Stimulated activated CD8-positive, alpha-beta memory T cell treated with anti-CD3 and anti-CD28 coated beads, Interleukin-15, amount 100 ng/mL, for 24 hours (primary cell): ENCODE data around the gene CAT.

Source experiments
- DNase-seq: peaks from one replicate; pipeline ENCODE4 v3.0.0-alpha.2; 2020; ENCODE audit warnings: low read depth

Gene CAT

DNA sequence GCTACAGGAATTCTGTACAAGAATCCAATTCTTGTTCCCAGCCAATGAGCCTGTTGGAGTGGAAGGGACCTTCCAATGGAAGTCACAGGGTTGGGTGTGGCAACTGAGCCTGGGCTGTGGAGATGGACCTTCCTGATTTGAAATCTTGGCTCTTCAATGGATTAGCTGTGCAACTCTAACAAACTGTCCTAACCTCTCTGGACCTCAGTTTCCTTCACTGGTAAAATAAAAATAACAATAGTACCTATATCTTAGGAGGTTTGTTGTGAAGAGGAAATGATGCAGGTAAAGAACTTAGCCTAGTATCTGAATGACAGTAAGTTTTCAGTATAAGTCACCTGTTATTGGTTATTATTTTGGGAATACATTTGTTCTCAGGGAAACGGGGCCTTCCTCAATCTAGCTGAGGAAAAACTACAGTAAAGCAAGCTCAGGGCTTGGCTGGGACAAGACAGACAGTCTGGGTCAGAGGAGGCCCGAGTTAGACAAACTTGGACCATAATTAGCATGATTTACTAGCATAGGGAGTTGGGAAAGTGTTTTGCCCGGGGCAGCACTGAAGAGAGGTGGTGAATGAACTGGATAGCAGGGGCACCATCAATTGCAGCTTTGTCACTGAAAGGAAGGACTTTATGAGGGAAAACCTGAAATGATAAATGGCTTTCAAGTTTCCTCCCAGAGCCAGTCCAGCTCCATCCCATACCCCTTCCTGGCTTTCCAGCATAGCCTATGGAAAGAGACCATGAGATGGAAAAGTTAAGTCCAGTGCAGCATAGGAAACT is 61.2 kb downstream of the CAT start:
- DNase-seq: no peak

DNA sequence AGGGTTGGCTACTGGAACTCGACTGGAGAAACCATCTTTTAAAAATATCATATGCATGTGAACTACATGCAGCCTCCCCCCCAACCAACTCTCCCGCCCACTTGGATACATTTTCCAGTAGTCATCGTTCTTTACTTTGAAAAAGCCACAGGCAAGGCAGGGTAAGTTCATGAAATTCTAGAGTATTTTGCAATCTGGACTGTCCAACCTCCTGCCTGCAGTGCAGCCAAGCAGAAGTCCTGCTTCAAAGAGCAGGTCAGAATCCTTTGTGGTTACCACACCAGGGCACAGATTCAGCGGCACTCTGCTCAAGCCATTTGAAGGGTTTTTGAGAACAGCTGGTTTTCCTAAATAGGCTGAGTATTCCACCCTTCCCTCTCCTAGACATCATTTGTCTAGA is 62.8 kb downstream of the CAT start:
- DNase-seq: no peak

DNA sequence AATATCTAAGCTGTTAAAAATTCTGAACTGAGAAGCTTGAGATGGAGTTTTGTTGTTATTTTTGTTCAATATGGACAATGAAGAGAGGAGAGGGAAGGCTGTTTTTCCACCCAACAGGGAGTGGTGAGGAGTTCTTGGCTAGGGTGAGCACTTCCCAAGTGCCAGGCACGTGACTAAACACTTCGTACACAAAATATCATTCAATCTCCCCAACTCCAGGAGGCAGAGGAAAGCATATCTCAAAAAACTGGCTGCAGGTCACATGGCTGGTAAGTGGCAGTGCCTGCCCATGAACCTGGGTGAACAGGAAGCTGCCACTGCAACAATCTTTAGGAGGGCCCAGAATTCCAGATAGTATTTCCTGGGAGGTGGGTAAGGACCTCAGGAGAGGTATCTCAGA is 63.2 kb downstream of the CAT start:
- DNase-seq: no peak

GRCh38 chr11:34502949-34503348 is 64.2 kb downstream of the CAT start:
- DNase-seq: no peak

- no peak for DNase-seq
Observed at GRCh38 chr11:34505874-34506273, 67.1 kb downstream of the CAT start.

GRCh38 chr11:34507156-34507555 is 68.4 kb downstream of the CAT start:
- DNase-seq: no peak

GRCh38 chr11:34507610-34508009 is 68.9 kb downstream of the CAT start:
- DNase-seq: no peak

- DNase-seq: no peak
Observed at GRCh38 chr11:34508524-34508923, 69.8 kb downstream of the CAT start.

DNA sequence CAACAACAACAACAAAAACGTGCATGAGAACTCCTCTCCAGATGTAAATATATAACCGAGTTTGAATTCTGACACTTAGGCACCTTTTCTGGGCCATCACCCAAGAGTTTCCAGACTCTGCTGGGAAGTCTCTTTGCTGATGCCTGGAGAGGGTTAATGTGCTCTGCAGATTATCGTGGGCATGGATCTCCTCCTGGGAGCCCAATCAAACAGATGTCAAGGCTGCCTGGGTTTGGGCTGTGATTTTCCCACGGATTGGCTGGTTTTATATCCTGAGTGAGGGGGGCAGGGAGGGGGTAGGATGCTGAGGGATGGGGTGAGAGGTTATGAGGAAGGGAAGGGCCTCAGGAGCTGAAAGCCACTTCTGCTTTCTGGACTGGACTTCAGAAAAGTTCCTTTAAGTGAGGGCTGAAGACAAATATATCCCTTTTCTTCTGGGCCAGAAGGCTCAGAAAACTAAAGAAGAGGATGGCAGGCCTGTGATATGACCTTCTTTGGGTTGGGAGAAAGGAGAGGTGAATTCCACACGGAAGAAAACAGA is 70.7 kb downstream of the CAT start:
- DNase-seq: no peak

DNA sequence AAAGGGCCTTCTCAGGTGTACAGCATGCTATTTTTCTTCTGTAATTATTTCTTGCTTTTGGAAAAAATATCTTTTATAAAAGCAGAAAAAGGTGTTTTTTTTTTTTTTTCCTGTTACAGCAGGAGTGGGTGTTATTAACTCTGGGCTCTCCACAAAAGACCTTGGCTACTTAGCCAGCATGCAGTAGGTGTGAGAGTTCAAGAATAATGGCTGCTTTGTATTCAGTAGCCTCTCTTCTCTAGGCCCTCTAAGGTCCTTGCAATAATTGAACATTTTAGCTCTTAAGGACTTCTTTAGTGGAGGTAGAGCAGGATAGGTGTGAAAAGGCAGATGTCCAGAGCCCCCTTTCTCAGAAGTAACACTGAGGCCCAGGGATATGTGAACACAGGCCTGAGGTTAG is 71.5 kb downstream of the CAT start:
- no peak for DNase-seq

DNA sequence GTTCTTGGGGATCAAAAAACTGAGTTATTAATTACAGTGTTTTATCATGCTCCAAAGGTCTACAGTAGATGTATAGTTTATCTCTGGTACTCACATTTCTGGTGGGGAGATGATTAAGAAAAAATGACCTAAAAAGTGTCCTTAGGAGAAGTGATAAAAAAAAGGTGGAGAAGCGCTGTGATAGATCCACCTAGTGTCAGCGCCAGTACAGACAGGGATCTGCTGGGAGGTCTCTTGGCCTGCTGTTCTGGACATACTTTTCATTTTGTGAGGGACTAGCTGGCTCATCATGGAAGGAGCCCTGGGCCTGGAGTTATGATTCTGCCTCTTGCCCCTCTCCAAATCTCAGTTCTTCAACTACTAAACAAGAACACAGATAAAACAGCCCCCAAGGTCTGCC is 71.9 kb downstream of the CAT start:
- DNase-seq: no peak

GRCh38 chr11:34512840-34513681 is 74.3 kb downstream of the CAT start:
- DNase-seq: peak; percentile 17

GRCh38 chr11:34513682-34514449 is 75.1 kb downstream of the CAT start, which contains the start of gene ELF5:
Gene ELF5, minus strand, starts transcription at chr11:34513794. Its CDS starts 8,045 bp downstream, at chr11:34505749.
- no peak for DNase-seq

- DNase-seq: no peak
Observed at GRCh38 chr11:34514597-34514996, 75.9 kb downstream of the CAT start.

- no peak for DNase-seq
Observed at GRCh38 chr11:34516247-34517040, 77.7 kb downstream of the CAT start.

- DNase-seq: no peak
Observed at GRCh38 chr11:34519595-34520235, 81.0 kb downstream of the CAT start.

DNA sequence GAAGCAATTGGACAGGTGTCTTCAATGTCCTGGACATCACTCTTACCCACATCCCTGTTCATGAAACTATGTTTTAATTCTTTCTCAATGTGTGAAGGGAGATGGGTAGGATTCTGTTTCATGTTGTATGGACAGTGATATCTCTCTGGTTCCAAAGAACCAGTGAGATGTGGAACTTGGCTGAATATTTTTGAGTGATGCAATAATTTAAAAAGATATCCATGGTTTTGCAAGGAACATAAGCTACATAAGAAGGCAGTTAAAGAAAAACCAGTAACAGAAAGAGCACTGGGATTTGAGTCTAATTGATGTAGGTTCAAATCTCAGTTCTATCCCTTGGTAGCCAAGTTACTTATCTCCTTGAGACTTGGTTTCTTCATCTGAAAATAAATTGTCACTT is 82.5 kb downstream of the CAT start:
- DNase-seq: no peak
